Uterus (tissue), 2 donors: ENCODE measurements around the gene CCNL2.

Experiments used
- POLR2A ChIP-seq, 2 donors: fragments of 450-650 bp; IDR thresholded peaks; one replicate each; pipeline ENCODE4 v1.6.1; 2016; ENCODE audit warnings: antibody characterized with exemption in 2 of 2, mild to moderate bottlenecking in 1 of 2, moderate library complexity in 1 of 2
- TF ChIP-seq, protein P1 (sequence below), 4 experiments: fragments of 200-600 bp in 2 of 4; fragments of 450-650 bp in 2 of 4; sonication (generic) in 2 of 4; IDR thresholded peaks; one replicate each; pipeline ENCODE4 v1.5.1; 2016 to 2019; ENCODE audit warnings: antibody characterized with exemption in 4 of 4, mild to moderate bottlenecking in 2 of 4, moderate library complexity in 1 of 4

DNA sequence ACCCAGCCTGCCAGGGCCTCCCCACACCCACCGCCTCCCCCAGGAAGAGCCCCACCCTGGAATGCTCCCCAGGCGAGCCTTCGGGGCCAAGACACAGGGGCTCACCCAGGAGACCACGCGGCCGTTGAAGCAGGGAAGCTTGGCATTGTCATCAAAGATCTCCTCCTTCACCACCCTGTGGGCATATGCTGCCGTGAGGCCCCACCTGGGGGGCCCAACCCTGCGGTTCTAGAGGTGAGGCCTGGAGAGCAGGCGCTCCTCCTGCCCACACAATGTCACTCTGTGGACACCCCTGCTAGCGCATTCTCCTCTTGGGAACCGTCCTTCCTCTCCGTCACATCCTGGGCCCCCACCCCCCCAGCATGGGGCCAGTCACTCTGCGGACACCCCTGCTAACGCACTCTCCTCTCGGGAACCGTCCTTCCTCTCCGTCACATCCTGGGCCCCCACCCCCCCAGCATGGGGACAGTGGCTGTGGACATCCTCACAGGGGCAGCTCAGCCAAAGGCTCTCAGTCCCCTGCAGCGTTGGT, 56.5 kb downstream of the CCNL2 start:
- TF ChIP-seq, protein P1, sequence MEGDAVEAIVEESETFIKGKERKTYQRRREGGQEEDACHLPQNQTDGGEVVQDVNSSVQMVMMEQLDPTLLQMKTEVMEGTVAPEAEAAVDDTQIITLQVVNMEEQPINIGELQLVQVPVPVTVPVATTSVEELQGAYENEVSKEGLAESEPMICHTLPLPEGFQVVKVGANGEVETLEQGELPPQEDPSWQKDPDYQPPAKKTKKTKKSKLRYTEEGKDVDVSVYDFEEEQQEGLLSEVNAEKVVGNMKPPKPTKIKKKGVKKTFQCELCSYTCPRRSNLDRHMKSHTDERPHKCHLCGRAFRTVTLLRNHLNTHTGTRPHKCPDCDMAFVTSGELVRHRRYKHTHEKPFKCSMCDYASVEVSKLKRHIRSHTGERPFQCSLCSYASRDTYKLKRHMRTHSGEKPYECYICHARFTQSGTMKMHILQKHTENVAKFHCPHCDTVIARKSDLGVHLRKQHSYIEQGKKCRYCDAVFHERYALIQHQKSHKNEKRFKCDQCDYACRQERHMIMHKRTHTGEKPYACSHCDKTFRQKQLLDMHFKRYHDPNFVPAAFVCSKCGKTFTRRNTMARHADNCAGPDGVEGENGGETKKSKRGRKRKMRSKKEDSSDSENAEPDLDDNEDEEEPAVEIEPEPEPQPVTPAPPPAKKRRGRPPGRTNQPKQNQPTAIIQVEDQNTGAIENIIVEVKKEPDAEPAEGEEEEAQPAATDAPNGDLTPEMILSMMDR (IDR thresholded peaks at IDR 0.05): no peak
- no peak for TF ChIP-seq POLR2A (IDR thresholded peaks at IDR 0.05)
